ENCODE data around the gene NDUFB2.
"Not testable (repeated sequence)": the region's sequence is repeated elsewhere in the genome, so short reads cannot be mapped to it uniquely, and the experiment has no call there.

DNA sequence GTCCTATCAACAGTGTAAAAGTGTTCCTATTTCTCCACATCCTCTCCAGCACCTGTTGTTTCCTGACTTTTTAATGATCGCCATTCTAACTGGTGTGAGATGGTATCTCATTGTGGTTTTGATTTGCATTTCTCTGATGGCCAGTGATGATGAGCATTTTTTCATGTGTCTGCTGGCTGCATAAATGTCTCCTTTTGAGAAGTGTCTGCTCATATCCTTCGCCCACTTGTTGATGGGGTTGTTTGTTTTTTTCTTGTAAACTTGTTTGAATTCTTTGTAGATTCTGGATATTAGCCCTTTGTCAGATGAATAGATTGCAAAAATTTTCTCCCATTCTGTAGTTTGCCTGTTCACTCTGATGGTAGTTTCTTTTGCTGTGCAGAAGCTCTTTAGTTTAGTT is 33.6 kb upstream of the NDUFB2 start:
- TF ChIP-seq POLR2AphosphoS5 (IDR thresholded peaks at IDR 0.05; ENCODE audit: borderline replicate concordance, low read depth, low read length); EZH2 (IDR thresholded peaks at IDR 0.05): not testable (repeated sequence)

Data from SK-N-MC (cell line).